RWPE1 (cell line): ENCODE results near the gene LMO7.

ENCODE experiments used
- CTCF ChIA-PET: fragments of 350-600 bp; sonication (Branson Sonifier 250); formaldehyde crosslinking; extraction: SDS; loops from one replicate; lab custom pipeline; 2021; lab: Yijun Ruan, JAX
- POLR2A ChIA-PET: fragments of 400-600 bp; formaldehyde crosslinking; extraction: SDS; loops from one replicate; lab custom pipeline; 2020; ENCODE audit warnings: antibody characterized with exemption; ENCODE audit not compliant: low non-redundant PET; lab: Yijun Ruan, JAX
- DNase-seq: peaks from one replicate; pipeline ENCODE4 v3.0.0; 2012; ENCODE audit warnings: low spot score
- H3K27ac ChIP-seq: fragments of 450-650 bp; 2 replicates; pipeline ENCODE4 v1.5.1; 2017
- TF ChIP-seq, protein P1 (sequence below): fragments of 450-650 bp; conservative IDR thresholded peaks from 2 replicates; pipeline ENCODE4 v1.5.1; 2017; ENCODE audit warnings: low read depth, mild to moderate bottlenecking

LMO7 gene

DNA sequence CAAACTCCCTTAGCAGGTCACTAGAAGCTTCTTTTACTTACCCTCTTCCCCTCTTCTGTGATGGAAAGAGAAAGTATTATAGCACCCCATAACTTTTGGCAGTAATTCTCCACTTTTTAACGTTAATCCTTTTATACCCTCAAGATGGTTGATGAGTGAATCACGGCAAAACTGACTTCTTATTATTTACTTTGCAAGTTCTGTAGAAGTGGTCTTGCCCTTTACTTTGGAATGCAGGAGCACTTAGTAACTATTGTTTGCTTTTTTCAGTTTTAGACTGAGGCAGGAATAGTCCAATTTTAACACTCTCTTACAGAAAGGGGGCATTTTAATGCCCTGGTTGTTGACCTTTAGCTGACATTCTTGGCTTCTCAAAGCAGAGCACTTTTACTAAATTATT lies 260.1 kb downstream of the LMO7 start:
- CTCF ChIA-PET, result interaction anchor here (1.2 kb wide), 1 partner anchor 200 kb away, joined by 3 read pairs; no protein-coding TSS in a partner anchor
- no peak overlapping the region for H3K27ac ChIP-seq
- no peak for DNase-seq
- TF ChIP-seq, protein P1, sequence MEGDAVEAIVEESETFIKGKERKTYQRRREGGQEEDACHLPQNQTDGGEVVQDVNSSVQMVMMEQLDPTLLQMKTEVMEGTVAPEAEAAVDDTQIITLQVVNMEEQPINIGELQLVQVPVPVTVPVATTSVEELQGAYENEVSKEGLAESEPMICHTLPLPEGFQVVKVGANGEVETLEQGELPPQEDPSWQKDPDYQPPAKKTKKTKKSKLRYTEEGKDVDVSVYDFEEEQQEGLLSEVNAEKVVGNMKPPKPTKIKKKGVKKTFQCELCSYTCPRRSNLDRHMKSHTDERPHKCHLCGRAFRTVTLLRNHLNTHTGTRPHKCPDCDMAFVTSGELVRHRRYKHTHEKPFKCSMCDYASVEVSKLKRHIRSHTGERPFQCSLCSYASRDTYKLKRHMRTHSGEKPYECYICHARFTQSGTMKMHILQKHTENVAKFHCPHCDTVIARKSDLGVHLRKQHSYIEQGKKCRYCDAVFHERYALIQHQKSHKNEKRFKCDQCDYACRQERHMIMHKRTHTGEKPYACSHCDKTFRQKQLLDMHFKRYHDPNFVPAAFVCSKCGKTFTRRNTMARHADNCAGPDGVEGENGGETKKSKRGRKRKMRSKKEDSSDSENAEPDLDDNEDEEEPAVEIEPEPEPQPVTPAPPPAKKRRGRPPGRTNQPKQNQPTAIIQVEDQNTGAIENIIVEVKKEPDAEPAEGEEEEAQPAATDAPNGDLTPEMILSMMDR, result no peak
- POLR2A ChIA-PET, result no interaction called here

DNA sequence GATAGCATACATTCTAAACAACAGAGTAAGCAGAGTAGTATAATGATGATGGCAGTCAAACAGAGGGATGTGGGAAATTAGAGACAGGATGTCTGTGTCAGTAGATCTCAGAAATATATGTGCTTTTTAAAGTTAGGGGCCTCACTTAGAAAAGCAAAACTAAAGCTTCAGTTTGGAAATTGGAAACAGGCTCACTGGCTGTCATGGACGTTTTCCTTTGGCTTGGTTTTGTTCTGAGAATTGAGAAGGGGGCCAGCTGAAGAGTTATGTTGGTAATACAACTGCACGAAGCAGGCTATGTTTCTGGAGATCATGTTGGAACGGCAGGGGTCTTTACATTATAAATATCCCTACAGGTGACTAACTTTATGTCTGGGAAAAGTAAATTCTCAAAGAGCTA lies 261.3 kb downstream of the LMO7 start:
- POLR2A ChIA-PET, result no interaction called here
- no peak overlapping the region for H3K27ac ChIP-seq
- TF ChIP-seq, protein P1, result no peak
- no peak for DNase-seq
- CTCF ChIA-PET, result interaction anchor here (0.5 kb wide), 1 partner anchor 21 kb away, joined by 3 read pairs; no protein-coding TSS in a partner anchor

DNA sequence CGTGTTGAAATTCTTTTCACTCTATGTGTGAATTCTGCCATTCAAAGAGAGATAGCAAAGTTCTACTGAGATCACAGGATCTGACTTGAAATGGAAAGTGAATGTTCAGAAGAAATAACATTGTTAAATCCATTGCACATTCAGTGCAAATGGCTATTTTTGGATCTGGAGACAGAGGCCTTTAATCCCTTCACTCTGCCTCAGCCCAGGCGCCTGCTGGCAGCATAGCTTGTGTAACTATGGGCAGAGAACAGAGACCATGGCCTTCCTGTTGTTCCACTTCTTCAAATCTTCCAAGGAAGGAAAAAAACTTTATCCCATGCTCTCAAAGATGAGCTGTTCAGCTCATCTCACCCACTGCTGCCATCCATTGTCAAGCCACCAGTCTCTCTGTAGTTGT lies 265.4 kb downstream of the LMO7 start:
- DNase-seq, result no peak
- ChIA-PET CTCF (interaction anchor here (1.0 kb wide), 1 partner anchor 31 kb away, joined by 4 read pairs; no protein-coding TSS in a partner anchor), POLR2A (no interaction called here)

DNA sequence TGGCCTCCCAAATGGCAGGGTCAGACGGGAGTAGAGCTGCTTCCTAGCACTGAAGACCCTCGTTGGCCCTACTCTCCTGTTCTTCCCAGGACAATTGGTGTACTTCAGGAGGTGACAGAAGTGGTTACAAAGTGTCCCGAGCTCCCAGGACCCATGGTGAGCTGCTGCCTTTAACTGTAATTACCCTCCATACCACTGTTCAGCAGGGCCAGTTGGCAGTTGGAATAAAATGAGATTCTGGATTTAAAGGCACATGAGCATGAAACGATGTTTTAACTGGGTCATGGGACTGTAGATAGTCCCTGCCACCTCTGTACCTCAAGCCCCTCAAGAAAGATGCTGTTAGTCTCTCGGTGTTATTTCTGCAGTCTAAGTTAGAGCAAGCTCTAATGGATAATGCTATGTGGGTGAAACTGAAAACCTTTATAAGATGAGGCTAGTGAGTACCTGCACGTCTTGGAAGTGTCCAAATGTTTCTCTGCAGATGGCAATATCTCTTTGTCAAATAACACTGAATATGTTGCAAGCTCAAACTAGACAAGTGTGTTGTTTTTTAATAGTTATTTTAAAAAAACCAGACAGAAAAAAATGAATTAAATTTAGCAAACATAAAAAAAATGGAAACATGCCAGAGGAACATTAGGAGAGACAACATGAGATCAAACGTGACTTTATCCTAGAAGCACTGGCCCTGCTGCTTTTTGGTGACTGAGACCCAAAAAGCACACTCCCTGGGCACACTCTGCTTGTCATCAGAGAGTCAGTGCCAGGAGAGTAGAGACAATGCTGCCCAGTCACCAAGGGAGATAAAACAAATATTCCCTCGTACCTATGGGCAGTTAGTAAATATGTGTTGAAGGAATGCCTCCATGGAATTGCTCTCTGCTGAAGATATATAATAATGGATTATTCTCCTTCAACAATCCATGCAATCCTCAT lies 266.3 kb downstream of the LMO7 start:
- CTCF ChIA-PET, result interaction anchor here (1.0 kb wide), 1 partner anchor 32 kb away, joined by 4 read pairs; no protein-coding TSS in a partner anchor
- no peak for DNase-seq
- no peak overlapping the region for H3K27ac ChIP-seq
- POLR2A ChIA-PET, result no interaction called here
- TF ChIP-seq, protein P1, result no peak

More for the DNA sequence above, 265.4 kb downstream of the LMO7 start:
- H3K27ac ChIP-seq, result no peak overlapping the region
- TF ChIP-seq, protein P1, result no peak

DNA sequence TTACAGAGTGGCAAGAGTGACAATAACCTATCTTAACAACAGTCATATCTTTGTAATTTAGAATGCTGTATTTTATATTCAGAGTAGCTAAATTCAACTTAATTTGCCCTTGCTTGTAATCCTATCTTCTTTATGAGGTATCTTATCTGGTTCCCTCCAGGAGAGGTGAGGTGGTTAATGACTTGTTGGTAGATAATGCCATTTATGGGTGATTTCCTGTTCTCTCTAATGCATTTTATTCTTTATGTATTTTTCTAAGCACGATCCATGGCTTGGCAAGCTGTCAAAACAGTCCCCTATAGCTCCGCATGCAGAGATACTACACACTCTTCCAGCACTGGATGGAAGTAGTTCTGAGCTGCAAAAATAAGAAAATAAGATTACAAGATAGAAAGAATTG lies 267.9 kb downstream of the LMO7 start:
- CTCF ChIA-PET, result no interaction called here
- DNase-seq, result no peak
- H3K27ac ChIP-seq, result no peak overlapping the region
- POLR2A ChIA-PET, result no interaction called here
- TF ChIP-seq, protein P1, result no peak

DNA sequence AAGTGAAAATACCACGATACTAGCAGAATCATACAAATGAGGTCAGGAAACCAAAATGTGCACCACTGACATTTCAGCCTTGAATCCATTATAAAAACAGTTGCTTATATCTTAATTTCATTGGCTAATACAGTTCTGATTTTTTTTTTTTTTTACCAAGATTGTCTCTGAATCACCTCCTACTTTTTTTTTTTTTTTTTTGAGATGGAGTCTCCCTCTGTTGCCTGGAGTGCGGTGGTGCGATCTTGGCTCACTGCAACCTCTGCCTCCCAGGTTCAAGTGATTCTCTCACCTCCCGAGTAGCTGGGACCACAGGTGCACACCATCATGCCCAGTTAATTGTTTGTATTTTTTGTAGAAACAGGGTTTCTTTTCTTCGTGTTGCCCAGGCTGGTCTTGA lies 270.2 kb downstream of the LMO7 start:
- no peak overlapping the region for H3K27ac ChIP-seq
- CTCF ChIA-PET, result interaction anchor here (0.7 kb wide), 1 partner anchor 578 kb away, joined by 7 read pairs; no protein-coding TSS in a partner anchor
- TF ChIP-seq, protein P1, result no peak
- no peak for DNase-seq
- POLR2A ChIA-PET, result no interaction called here
